ENCODE measurements around the gene SMU1.

The SMU1 gene

GRCh38 chr9:33105959-33106358 is 29.5 kb upstream of the SMU1 start:
- Histone ChIP-seq H3K79me2 (ENCODE audit: low read length) (no peaks in the 10 kb centered on the region), H3K27ac (ENCODE audit: low read length) (no peak overlapping the region), H4K20me1 (ENCODE audit: insufficient read depth, low read length) (0 out of 2 replicates have a peak, but pooled peaks cover 10% of the 10 kb centered on the region), H3K27me3 (ENCODE audit: low read depth, low read length) (no peaks in the 10 kb centered on the region), H3K9ac (ENCODE audit: low read length) (no peak overlapping the region), H3K4me1 (ENCODE audit: low read length) (peaks cover 10% of the 10 kb centered on the region), H3K4me3 (ENCODE audit: low read length) (no peak overlapping the region), H2AFZ (ENCODE audit: low read depth, low read length) (no peak overlapping the region), H3K4me2 (ENCODE audit: low read length) (no peak overlapping the region), H3K9me3 (ENCODE audit: insufficient read depth, low read length) (no peaks in the 10 kb centered on the region), H3K36me3 (replicated peaks; ENCODE audit: low read depth, low read length) (peaks cover 17% of the 10 kb centered on the region)
- TF ChIP-seq CTCF (IDR thresholded peaks at IDR 0.05; ENCODE audit: low read depth, low read length) (no peak), EZH2phosphoT487 (IDR thresholded peaks at IDR 0.05; ENCODE audit: low read depth) (no peak)

GRCh38 chr9:33105504-33105903 is 29.0 kb upstream of the SMU1 start:
- H4K20me1 ChIP-seq (ENCODE audit: insufficient read depth, low read length) = 0 out of 2 replicates have a peak, but pooled peaks cover 6% of the 10 kb centered on the region
- H3K79me2 ChIP-seq (ENCODE audit: low read length) = no peaks in the 10 kb centered on the region
- no peak overlapping the region for H3K27ac ChIP-seq (ENCODE audit: low read length)
- H3K9me3 ChIP-seq (ENCODE audit: insufficient read depth, low read length) = no peaks in the 10 kb centered on the region
- peaks cover 13% of the 10 kb centered on the region for H3K36me3 ChIP-seq (replicated peaks; ENCODE audit: low read depth, low read length)
- H3K4me2 ChIP-seq (ENCODE audit: low read length) = no peak overlapping the region
- no peak overlapping the region for H2AFZ ChIP-seq (ENCODE audit: low read depth, low read length)
- H3K4me3 ChIP-seq (ENCODE audit: low read length) = no peak overlapping the region
- no peak overlapping the region for H3K9ac ChIP-seq (ENCODE audit: low read length)
- H3K4me1 ChIP-seq (ENCODE audit: low read length) = peaks cover 10% of the 10 kb centered on the region
- no peaks in the 10 kb centered on the region for H3K27me3 ChIP-seq (ENCODE audit: low read depth, low read length)
- TF ChIP-seq CTCF (IDR thresholded peaks at IDR 0.05; ENCODE audit: low read depth, low read length) (no peak), EZH2phosphoT487 (IDR thresholded peaks at IDR 0.05; ENCODE audit: low read depth) (no peak)

- no peaks in the 10 kb centered on the region for H3K27me3 ChIP-seq (ENCODE audit: low read depth, low read length)
- H3K27ac ChIP-seq (ENCODE audit: low read length) = no peak overlapping the region
- H3K4me1 ChIP-seq (ENCODE audit: low read length) = peaks cover 5% of the 10 kb centered on the region; the same call in 1 of the 2 replicates
- no peaks in the 10 kb centered on the region for H3K79me2 ChIP-seq (ENCODE audit: low read length)
- H3K4me3 ChIP-seq (ENCODE audit: low read length) = no peak overlapping the region
- no peaks in the 10 kb centered on the region for H4K20me1 ChIP-seq (ENCODE audit: insufficient read depth, low read length)
- H2AFZ ChIP-seq (ENCODE audit: low read depth, low read length) = no peak overlapping the region
- no peak for TF ChIP-seq CTCF (IDR thresholded peaks at IDR 0.05; ENCODE audit: low read depth, low read length)
- TF ChIP-seq EZH2phosphoT487 (IDR thresholded peaks at IDR 0.05; ENCODE audit: low read depth) = no peak
- H3K36me3 ChIP-seq (replicated peaks; ENCODE audit: low read depth, low read length) = peaks cover 4% of the 10 kb centered on the region
- no peaks in the 10 kb centered on the region for H3K9me3 ChIP-seq (ENCODE audit: insufficient read depth, low read length)
- H3K9ac ChIP-seq (ENCODE audit: low read length) = no peak overlapping the region
- no peak overlapping the region for H3K4me2 ChIP-seq (ENCODE audit: low read length)
These were observed 27.9 kb upstream of the SMU1 start for GRCh38 chr9:33104401-33104800.

- Histone ChIP-seq H3K4me2 (ENCODE audit: low read length) (no peak overlapping the region), H3K9ac (ENCODE audit: low read length) (no peak overlapping the region), H3K27me3 (ENCODE audit: low read depth, low read length) (no peaks in the 10 kb centered on the region), H3K9me3 (ENCODE audit: insufficient read depth, low read length) (no peaks in the 10 kb centered on the region), H3K27ac (ENCODE audit: low read length) (no peak overlapping the region), H3K4me3 (ENCODE audit: low read length) (no peak overlapping the region), H3K4me1 (ENCODE audit: low read length) (peaks cover 5% of the 10 kb centered on the region; the same call in 1 of the 2 replicates), H2AFZ (ENCODE audit: low read depth, low read length) (no peak overlapping the region), H3K79me2 (ENCODE audit: low read length) (no peaks in the 10 kb centered on the region), H3K36me3 (replicated peaks; ENCODE audit: low read depth, low read length) (no peaks in the 10 kb centered on the region), H4K20me1 (ENCODE audit: insufficient read depth, low read length) (no peaks in the 10 kb centered on the region)
- TF ChIP-seq EZH2phosphoT487 (IDR thresholded peaks at IDR 0.05; ENCODE audit: low read depth) = no peak
- TF ChIP-seq CTCF (IDR thresholded peaks at IDR 0.05; ENCODE audit: low read depth, low read length) = no peak
These were observed 27.2 kb upstream of the SMU1 start for GRCh38 chr9:33103501-33104281.
